Smooth muscle cell (in vitro differentiated cells): ENCODE measurements around the gene MGAT3. TPM values are rescaled to one million over a fixed set of nuclear protein-coding genes. Genes with fewer than 3 reads are reported as not detected.

Source experiments
- DNase-seq: peaks from one replicate; lab custom pipeline; 2025; ENCODE audit not compliant: unreplicated experiment; lab: John Stamatoyannopoulos, UW
- H2AFZ ChIP-seq: fragments of 200-600 bp; sonication (generic); 2 replicates; pipeline ENCODE4 v1.6.0; 2016; ENCODE audit warnings: antibody characterized with exemption, low read depth, mild to moderate bottlenecking
- H3F3A ChIP-seq: fragments of 200-600 bp; sonication (generic); 2 replicates; pipeline ENCODE4 v1.6.0; 2017; ENCODE audit warnings: antibody characterized with exemption, low read depth
- H3K27ac ChIP-seq: fragments of 200-600 bp; sonication (generic); 2 replicates; pipeline ENCODE4 v1.5.1; 2016; ENCODE audit warnings: low read depth, mild to moderate bottlenecking
- H3K27me3 ChIP-seq: fragments of 200-600 bp; sonication (generic); 2 replicates; pipeline ENCODE4 v1.6.1; 2016; ENCODE audit warnings: low read depth, mild to moderate bottlenecking
- H3K36me3 ChIP-seq: fragments of 200-600 bp; sonication (generic); 2 replicates; pipeline ENCODE4 v1.5.1; 2016; ENCODE audit warnings: low read depth
- H3K4me1 ChIP-seq: fragments of 200-600 bp; sonication (generic); 2 replicates; pipeline ENCODE4 v1.5.1; 2016; ENCODE audit warnings: low read depth
- H3K4me2 ChIP-seq: fragments of 200-600 bp; sonication (generic); 2 replicates; pipeline ENCODE4 v1.6.0; 2016; ENCODE audit warnings: mild to moderate bottlenecking
- H3K4me3 ChIP-seq: fragments of 200-600 bp; sonication (generic); 2 replicates; pipeline ENCODE4 v1.5.1; 2016; ENCODE audit warnings: mild to moderate bottlenecking
- H3K79me2 ChIP-seq: fragments of 200-600 bp; sonication (generic); 2 replicates; pipeline ENCODE4 v1.6.0; 2016; ENCODE audit warnings: low read depth, mild to moderate bottlenecking
- H3K9ac ChIP-seq: fragments of 200-600 bp; sonication (generic); 2 replicates; pipeline ENCODE4 v1.6.0; 2016; ENCODE audit warnings: low read depth
- H3K9me3 ChIP-seq: fragments of 200-600 bp; sonication (generic); replicated peaks from 2 replicates; pipeline ENCODE4 v1.5.1; 2016; ENCODE audit warnings: low read depth
- H4K20me1 ChIP-seq: fragments of 200-600 bp; sonication (generic); 2 replicates; pipeline ENCODE4 v1.6.0; 2016; ENCODE audit warnings: low read depth
- WGBS: methylation state at CpG from one replicate; pipeline ENCODE4 v1.1.7; 2016; ENCODE audit warnings: low lambda C conversion rate; 5-methylcytosine and 5-hydroxymethylcytosine counted together
- polyA plus RNA-seq: library from polyadenylated mRNA; unstranded; fragments of >200 nt; fragmentation: Nextera tagmentation; extraction: Ambion mirVana; gene quantifications from 2 replicates; pipeline ENCODE4 v1.2.1, GENCODE V29; 2016
- total RNA-seq: library from RNA; depleted of rRNA; stranded (reverse); fragments of >200 nt; gene quantifications from 2 replicates; pipeline ENCODE4 v1.2.3, GENCODE V29; 2014
- TF ChIP-seq, protein P1 (sequence below): fragments of 200-600 bp; sonication (generic); IDR thresholded peaks from 2 replicates; pipeline ENCODE4 v1.5.1; 2017; ENCODE audit warnings: borderline replicate concordance, mild to moderate bottlenecking, antibody characterized with exemption; ENCODE audit not compliant: insufficient read depth, poor library complexity, severe bottlenecking

Gene MGAT3
- total and polyA plus RNA-seq, 2 experiments from 2014 or later: 3.9 to 7.8 TPM

DNA sequence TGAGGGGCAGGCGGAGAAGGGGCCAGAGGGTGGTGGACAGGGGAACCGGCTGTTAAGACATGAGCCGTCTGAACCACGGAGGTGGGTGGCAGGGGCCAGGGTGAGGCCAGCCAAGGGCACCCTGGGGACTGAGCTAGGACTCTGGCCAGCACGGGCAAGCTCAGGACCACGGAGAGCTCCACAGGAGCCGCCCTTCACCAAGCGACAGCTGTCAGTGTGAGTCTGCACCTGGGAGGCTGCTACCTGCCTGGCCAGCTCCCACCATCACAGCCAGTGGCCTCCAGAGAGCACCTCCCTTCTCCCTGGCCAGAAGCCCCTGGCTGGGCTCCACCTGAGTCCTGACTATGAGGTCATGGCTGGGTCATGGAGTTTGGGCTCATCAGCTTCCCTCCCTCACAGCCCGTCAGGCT is 21.6 kb downstream of the MGAT3 start:
- H3K4me3 ChIP-seq: no peak overlapping the region
- H3K27me3 ChIP-seq: no peaks in the 10 kb centered on the region
- H4K20me1 ChIP-seq: peaks cover 85% of the 10 kb centered on the region
- no peak overlapping the region for H3K4me2 ChIP-seq
- H3K36me3 ChIP-seq: no peaks in the 10 kb centered on the region
- WGBS: 67% methylated on average over 9 of the region's 9 CpGs
- H3K4me1 ChIP-seq: peaks cover 13% of the 10 kb centered on the region
- H3K9me3 ChIP-seq: no peaks in the 10 kb centered on the region
- no peak for DNase-seq
- no peak overlapping the region for H3K9ac ChIP-seq
- H3F3A ChIP-seq: peaks cover 10% of the 10 kb centered on the region
- H3K27ac ChIP-seq: no peak overlapping the region
- TF ChIP-seq, protein P1, sequence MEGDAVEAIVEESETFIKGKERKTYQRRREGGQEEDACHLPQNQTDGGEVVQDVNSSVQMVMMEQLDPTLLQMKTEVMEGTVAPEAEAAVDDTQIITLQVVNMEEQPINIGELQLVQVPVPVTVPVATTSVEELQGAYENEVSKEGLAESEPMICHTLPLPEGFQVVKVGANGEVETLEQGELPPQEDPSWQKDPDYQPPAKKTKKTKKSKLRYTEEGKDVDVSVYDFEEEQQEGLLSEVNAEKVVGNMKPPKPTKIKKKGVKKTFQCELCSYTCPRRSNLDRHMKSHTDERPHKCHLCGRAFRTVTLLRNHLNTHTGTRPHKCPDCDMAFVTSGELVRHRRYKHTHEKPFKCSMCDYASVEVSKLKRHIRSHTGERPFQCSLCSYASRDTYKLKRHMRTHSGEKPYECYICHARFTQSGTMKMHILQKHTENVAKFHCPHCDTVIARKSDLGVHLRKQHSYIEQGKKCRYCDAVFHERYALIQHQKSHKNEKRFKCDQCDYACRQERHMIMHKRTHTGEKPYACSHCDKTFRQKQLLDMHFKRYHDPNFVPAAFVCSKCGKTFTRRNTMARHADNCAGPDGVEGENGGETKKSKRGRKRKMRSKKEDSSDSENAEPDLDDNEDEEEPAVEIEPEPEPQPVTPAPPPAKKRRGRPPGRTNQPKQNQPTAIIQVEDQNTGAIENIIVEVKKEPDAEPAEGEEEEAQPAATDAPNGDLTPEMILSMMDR: no peak
- no peak overlapping the region for H2AFZ ChIP-seq
- H3K79me2 ChIP-seq: peaks cover 19% of the 10 kb centered on the region

DNA sequence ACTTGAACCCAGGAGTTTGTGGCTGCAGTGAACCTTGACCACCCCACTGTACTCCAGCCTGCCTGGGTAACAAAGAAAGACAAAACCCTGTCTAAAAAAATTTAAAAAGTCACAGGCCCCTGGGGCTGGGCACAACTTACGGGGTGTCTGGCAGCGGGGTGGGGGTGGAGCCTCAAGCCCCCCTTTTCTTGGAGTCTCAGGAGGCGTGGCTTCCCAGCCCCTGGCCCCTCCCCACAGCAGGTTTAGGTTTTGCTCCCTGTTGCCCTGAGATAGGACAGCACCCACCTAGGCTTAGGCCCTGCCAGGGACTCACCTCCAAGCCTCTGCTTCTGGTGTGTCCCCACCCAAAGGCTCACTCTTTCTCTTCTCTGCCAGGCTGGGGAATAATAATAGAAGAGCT is 22.4 kb downstream of the MGAT3 start:
- TF ChIP-seq, protein P1: no peak
- WGBS: 91% methylated on average over 3 of the region's 3 CpGs

DNA sequence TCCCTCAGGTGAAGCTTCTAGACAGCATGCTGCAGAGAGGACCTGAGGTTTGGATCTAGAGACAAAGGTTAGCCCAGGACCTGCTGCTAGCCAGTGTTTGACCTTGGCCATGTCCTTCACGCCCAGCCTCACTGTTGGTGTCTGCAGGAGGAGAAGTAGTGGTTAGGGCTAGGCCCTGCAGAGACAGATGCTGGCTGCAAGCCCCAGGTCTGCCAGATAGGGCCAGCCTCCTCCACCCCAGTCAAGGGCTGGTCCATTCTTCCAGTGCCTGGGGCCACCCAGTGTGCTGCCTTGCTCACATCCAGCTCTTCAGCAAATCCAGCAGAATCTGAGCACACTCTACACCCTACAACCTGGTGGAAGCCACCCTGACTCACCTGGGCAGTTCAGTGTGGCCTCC is 23.7 kb downstream of the MGAT3 start:
- Histone ChIP-seq H3K4me1 (no peaks in the 10 kb centered on the region), H3K36me3 (no peaks in the 10 kb centered on the region), H3K4me2 (no peak overlapping the region), H3K27ac (no peak overlapping the region), H3K9ac (no peak overlapping the region), H3K79me2 (peaks cover 19% of the 10 kb centered on the region), H3K4me3 (no peak overlapping the region), H3K9me3 (no peaks in the 10 kb centered on the region), H4K20me1 (peaks cover 66% of the 10 kb centered on the region), H2AFZ (no peak overlapping the region), H3K27me3 (no peaks in the 10 kb centered on the region), H3F3A (no peaks in the 10 kb centered on the region)
- TF ChIP-seq, protein P1: no peak
- WGBS: 100% methylated on average over 1 of the region's 1 CpG
- no peak for DNase-seq

More for the DNA sequence above, 22.4 kb downstream of the MGAT3 start:
- Histone ChIP-seq H3K4me2 (no peak overlapping the region), H2AFZ (no peak overlapping the region), H4K20me1 (peaks cover 77% of the 10 kb centered on the region), H3K27me3 (no peaks in the 10 kb centered on the region), H3K4me3 (no peak overlapping the region), H3F3A (peaks cover 7% of the 10 kb centered on the region), H3K9me3 (no peaks in the 10 kb centered on the region), H3K27ac (no peak overlapping the region), H3K79me2 (peaks cover 19% of the 10 kb centered on the region), H3K36me3 (no peaks in the 10 kb centered on the region), H3K9ac (no peak overlapping the region), H3K4me1 (peaks cover 9% of the 10 kb centered on the region)
- no peak for DNase-seq

DNA sequence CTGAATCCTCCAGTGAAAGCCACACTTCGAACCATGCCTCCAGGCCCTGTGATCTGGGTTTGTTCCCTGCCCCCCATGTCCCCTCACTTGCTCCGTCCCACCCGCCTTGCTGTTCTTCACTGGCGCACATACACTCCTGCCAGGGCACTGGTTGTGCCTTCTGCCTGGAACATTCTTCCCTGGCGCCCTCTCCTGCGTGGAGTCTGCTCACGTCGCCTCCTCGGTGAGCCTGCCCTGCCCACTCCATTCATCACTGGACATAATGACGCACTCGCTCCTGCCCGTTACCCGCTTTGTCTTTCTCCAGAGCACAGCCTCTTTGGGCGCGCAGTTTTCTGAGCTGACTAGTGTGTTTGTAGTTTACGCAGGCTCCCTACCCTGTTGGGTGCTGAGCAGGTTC is 24.2 kb downstream of the MGAT3 start:
- no peak for DNase-seq
- H3K27ac ChIP-seq: no peak overlapping the region
- peaks cover 19% of the 10 kb centered on the region for H3K79me2 ChIP-seq
- no peaks in the 10 kb centered on the region for H3K27me3 ChIP-seq
- WGBS: 95% methylated on average over 16 of the region's 16 CpGs
- no peak overlapping the region for H3K4me3 ChIP-seq
- H3K4me2 ChIP-seq: no peak overlapping the region
- H3K4me1 ChIP-seq: no peaks in the 10 kb centered on the region
- no peaks in the 10 kb centered on the region for H3K36me3 ChIP-seq
- H3K9ac ChIP-seq: no peak overlapping the region
- TF ChIP-seq, protein P1: no peak
- H3K9me3 ChIP-seq: no peaks in the 10 kb centered on the region
- no peak overlapping the region for H2AFZ ChIP-seq
- peaks cover 61% of the 10 kb centered on the region for H4K20me1 ChIP-seq
- no peaks in the 10 kb centered on the region for H3F3A ChIP-seq
